Ectodermal cell (in vitro differentiated cells): ENCODE data around the gene ZNF212.
A peak's percentile ranks its signal among the peaks of the same experiment; 100 is the strongest.

Experiments
- H3K27ac ChIP-seq: 2 replicates; pipeline ENCODE4 v1.7.0; 2013; ENCODE audit warnings: mild to moderate bottlenecking, low read depth, low read length; ENCODE audit not compliant: insufficient read depth, poor library complexity, severe bottlenecking
- H3K27me3 ChIP-seq: 2 replicates; pipeline ENCODE4 v1.7.0; 2013; ENCODE audit warnings: mild to moderate bottlenecking, low read length; ENCODE audit not compliant: insufficient read depth, control insufficient read depth, poor library complexity, severe bottlenecking
- H3K36me3 ChIP-seq: one replicate; pipeline ENCODE4 v1.7.0; 2013; ENCODE audit warnings: low read length; ENCODE audit not compliant: control insufficient read depth, insufficient read depth
- H3K4me1 ChIP-seq: one replicate; pipeline ENCODE4 v1.7.0; 2013; ENCODE audit warnings: low read length; ENCODE audit not compliant: control insufficient read depth, insufficient read depth
- H3K4me3 ChIP-seq: 2 replicates; pipeline ENCODE4 v1.7.0; 2013; ENCODE audit warnings: low read depth, low read length, control low read depth; ENCODE audit not compliant: insufficient read depth
- H3K9me3 ChIP-seq: 2 replicates; pipeline ENCODE4 v1.7.0; 2013; ENCODE audit warnings: mild to moderate bottlenecking, low read length, moderate library complexity; ENCODE audit not compliant: control insufficient read depth
- WGBS, 2 experiments: methylation state at CpG; one replicate each; pipeline ENCODE4 v1.1.7; 2013; ENCODE audit warnings: missing lambda C conversion rate in 2 of 2; 5-methylcytosine and 5-hydroxymethylcytosine counted together

The ZNF212 gene

GRCh38 chr7:149284850-149285585, 45.6 kb downstream of the ZNF212 start:
- Histone ChIP-seq H3K4me1 (peaks cover 8% of the 10 kb centered on the region), H3K36me3 (peaks cover 10% of the 10 kb centered on the region), H3K4me3 (peak overlapping the region; percentile 65), H3K9me3 (no peaks in the 10 kb centered on the region), H3K27ac (no peak overlapping the region), H3K27me3 (peaks cover 17% of the 10 kb centered on the region)
- WGBS, 2 experiments = 2% methylated on average over 66 of the region's 66 CpGs

- Histone ChIP-seq H3K27ac (no peak overlapping the region), H3K4me1 (peaks cover 8% of the 10 kb centered on the region), H3K9me3 (no peaks in the 10 kb centered on the region), H3K27me3 (peaks cover 17% of the 10 kb centered on the region), H3K36me3 (peaks cover 10% of the 10 kb centered on the region), H3K4me3 (peak overlapping the region; percentile 65)
- 9 to 13% methylated on average over 11 of the region's 11 CpGs for WGBS, 2 experiments
These were observed 46.2 kb downstream of the ZNF212 start for GRCh38 chr7:149285603-149286002.

GRCh38 chr7:149286811-149287400, 47.5 kb downstream of the ZNF212 start:
- H3K4me1 ChIP-seq = peaks cover 8% of the 10 kb centered on the region
- H3K9me3 ChIP-seq = no peaks in the 10 kb centered on the region
- H3K27ac ChIP-seq = no peak overlapping the region
- 94 to 95% methylated on average over 6 of the region's 6 CpGs for WGBS, 2 experiments
- H3K4me3 ChIP-seq = no peak overlapping the region
- peaks cover 17% of the 10 kb centered on the region for H3K27me3 ChIP-seq
- peaks cover 5% of the 10 kb centered on the region for H3K36me3 ChIP-seq

GRCh38 chr7:149287622-149288021, 48.2 kb downstream of the ZNF212 start:
- Histone ChIP-seq H3K9me3 (no peaks in the 10 kb centered on the region), H3K36me3 (no peaks in the 10 kb centered on the region), H3K27ac (no peak overlapping the region), H3K4me1 (peaks cover 8% of the 10 kb centered on the region), H3K4me3 (no peak overlapping the region), H3K27me3 (peaks cover 17% of the 10 kb centered on the region)
- 91 to 92% methylated on average over 10 of the region's 10 CpGs for WGBS, 2 experiments

- WGBS, 2 experiments = 93 to 94% methylated on average over 8 of the region's 8 CpGs
These were observed 49.8 kb downstream of the ZNF212 start for GRCh38 chr7:149289262-149289661.

GRCh38 chr7:149289856-149290255, 50.4 kb downstream of the ZNF212 start:
- no peak overlapping the region for H3K4me3 ChIP-seq
- H3K9me3 ChIP-seq = no peaks in the 10 kb centered on the region
- H3K27me3 ChIP-seq = peaks cover 11% of the 10 kb centered on the region
- H3K27ac ChIP-seq = no peak overlapping the region
- 93 to 96% methylated on average over 4 of the region's 4 CpGs for WGBS, 2 experiments
- H3K4me1 ChIP-seq = peaks cover 8% of the 10 kb centered on the region
- H3K36me3 ChIP-seq = no peaks in the 10 kb centered on the region

More at GRCh38 chr7:149289262-149289661, 49.8 kb downstream of the ZNF212 start:
- Histone ChIP-seq H3K4me3 (no peak overlapping the region), H3K4me1 (peaks cover 8% of the 10 kb centered on the region), H3K27ac (no peak overlapping the region), H3K36me3 (no peaks in the 10 kb centered on the region), H3K27me3 (peaks cover 16% of the 10 kb centered on the region), H3K9me3 (no peaks in the 10 kb centered on the region)

- Histone ChIP-seq H3K4me3 (no peak overlapping the region), H3K36me3 (no peaks in the 10 kb centered on the region), H3K27me3 (peaks cover 1% of the 10 kb centered on the region), H3K4me1 (peaks cover under 1% of the 10 kb centered on the region), H3K27ac (no peak overlapping the region), H3K9me3 (no peaks in the 10 kb centered on the region)
- 86 to 88% methylated on average over 13 of the region's 13 CpGs for WGBS, 2 experiments
These were observed 51.8 kb downstream of the ZNF212 start for GRCh38 chr7:149291036-149291780.

GRCh38 chr7:149291781-149292461, 52.5 kb downstream of the ZNF212 start:
- 93 to 94% methylated on average over 16 of the region's 16 CpGs for WGBS, 2 experiments

GRCh38 chr7:149292462-149292823, 53.0 kb downstream of the ZNF212 start:
- H3K4me3 ChIP-seq = no peak overlapping the region
- H3K27me3 ChIP-seq = no peaks in the 10 kb centered on the region
- H3K36me3 ChIP-seq = no peaks in the 10 kb centered on the region
- H3K4me1 ChIP-seq = no peaks in the 10 kb centered on the region
- no peak overlapping the region for H3K27ac ChIP-seq
- no peaks in the 10 kb centered on the region for H3K9me3 ChIP-seq
- WGBS, 2 experiments = 77 to 83% methylated on average over 9 of the region's 9 CpGs

More at GRCh38 chr7:149291781-149292461, 52.5 kb downstream of the ZNF212 start:
- Histone ChIP-seq H3K4me3 (no peak overlapping the region), H3K36me3 (no peaks in the 10 kb centered on the region), H3K9me3 (no peaks in the 10 kb centered on the region), H3K27me3 (no peaks in the 10 kb centered on the region), H3K27ac (no peak overlapping the region), H3K4me1 (no peaks in the 10 kb centered on the region)

- Histone ChIP-seq H3K4me3 (no peak overlapping the region), H3K27me3 (no peaks in the 10 kb centered on the region), H3K9me3 (no peaks in the 10 kb centered on the region), H3K36me3 (no peaks in the 10 kb centered on the region), H3K4me1 (no peaks in the 10 kb centered on the region), H3K27ac (no peak overlapping the region)
- 94 to 95% methylated on average over 9 of the region's 9 CpGs for WGBS, 2 experiments
These were observed 53.9 kb downstream of the ZNF212 start for GRCh38 chr7:149293338-149293737.
